Parathyroid adenoma (tissue), 2 donors: ENCODE measurements around the gene MDGA2.

Experiments used
- H2AFZ ChIP-seq: fragments of 300-600 bp; sonication (generic); one replicate; pipeline ENCODE4 v1.7.0; 2017; ENCODE audit warnings: antibody characterized with exemption, mild to moderate bottlenecking
- H3K27ac ChIP-seq: fragments of 300-600 bp; sonication (generic); one replicate; pipeline ENCODE4 v1.7.0; 2017
- H3K27me3 ChIP-seq: fragments of 300-600 bp; sonication (generic); one replicate; pipeline ENCODE4 v1.7.0; 2017; ENCODE audit warnings: low read length; ENCODE audit not compliant: control insufficient read depth, insufficient read depth
- H3K36me3 ChIP-seq: fragments of 300-600 bp; sonication (generic); one replicate; pipeline ENCODE4 v1.7.0; 2017; ENCODE audit warnings: low read length; ENCODE audit not compliant: control insufficient read depth, insufficient read depth
- H3K4me1 ChIP-seq: fragments of 300-600 bp; sonication (generic); one replicate; pipeline ENCODE4 v1.7.0; 2017; ENCODE audit warnings: control low read depth
- H3K4me2 ChIP-seq: fragments of 300-600 bp; sonication (generic); one replicate; pipeline ENCODE4 v1.7.0; 2017; ENCODE audit warnings: low read length
- H3K4me3 ChIP-seq: fragments of 300-600 bp; sonication (generic); one replicate; pipeline ENCODE4 v1.7.0; 2017; ENCODE audit warnings: low read depth, low read length
- H3K79me2 ChIP-seq: fragments of 300-600 bp; sonication (generic); one replicate; pipeline ENCODE4 v1.7.0; 2017; ENCODE audit warnings: control low read depth
- H3K9ac ChIP-seq: fragments of 300-600 bp; sonication (generic); one replicate; pipeline ENCODE4 v1.7.0; 2017; ENCODE audit warnings: mild to moderate bottlenecking
- H3K9me3 ChIP-seq: fragments of 300-600 bp; sonication (generic); one replicate; pipeline ENCODE4 v1.7.0; 2017; ENCODE audit warnings: low read length; ENCODE audit not compliant: control insufficient read depth
- CTCF ChIP-seq: fragments of 300-600 bp; sonication (generic); IDR thresholded peaks from one replicate; pipeline ENCODE4 v1.7.0; 2017; ENCODE audit warnings: antibody characterized with exemption, mild to moderate bottlenecking
- donor health status: primary hyperparathyroidism.

MDGA2 gene

GRCh38 chr14:47332939-47333338 lies 342.5 kb downstream of the MDGA2 start:
- Histone ChIP-seq H3K4me3 (no peak overlapping the region), H3K79me2 (no peaks in the 10 kb centered on the region), H3K9me3 (no peaks in the 10 kb centered on the region), H2AFZ (no peak overlapping the region), H3K27me3 (no peaks in the 10 kb centered on the region), H3K4me1 (no peaks in the 10 kb centered on the region), H3K9ac (no peak overlapping the region), H3K27ac (no peak overlapping the region), H3K36me3 (no peaks in the 10 kb centered on the region), H3K4me2 (no peak overlapping the region)
- no peak for TF ChIP-seq CTCF

GRCh38 chr14:47332106-47332505 lies 343.3 kb downstream of the MDGA2 start:
- Histone ChIP-seq H3K36me3 (no peaks in the 10 kb centered on the region), H3K9ac (no peak overlapping the region), H3K9me3 (no peaks in the 10 kb centered on the region), H2AFZ (no peak overlapping the region), H3K79me2 (no peaks in the 10 kb centered on the region), H3K27ac (no peak overlapping the region), H3K4me2 (no peak overlapping the region), H3K27me3 (no peaks in the 10 kb centered on the region), H3K4me1 (no peaks in the 10 kb centered on the region), H3K4me3 (no peak overlapping the region)
- no peak for TF ChIP-seq CTCF

- no peak overlapping the region for H3K9ac ChIP-seq
- no peaks in the 10 kb centered on the region for H3K79me2 ChIP-seq
- H2AFZ ChIP-seq, result no peak overlapping the region
- no peaks in the 10 kb centered on the region for H3K27me3 ChIP-seq
- no peak overlapping the region for H3K4me3 ChIP-seq
- H3K4me1 ChIP-seq, result no peaks in the 10 kb centered on the region
- no peaks in the 10 kb centered on the region for H3K36me3 ChIP-seq
- no peaks in the 10 kb centered on the region for H3K9me3 ChIP-seq
- no peak overlapping the region for H3K4me2 ChIP-seq
- H3K27ac ChIP-seq, result no peak overlapping the region
- no peak for TF ChIP-seq CTCF
Observed at GRCh38 chr14:47328376-47328775, 347.0 kb downstream of the MDGA2 start.

- H3K79me2 ChIP-seq, result no peaks in the 10 kb centered on the region
- H3K27ac ChIP-seq, result no peak overlapping the region
- no peaks in the 10 kb centered on the region for H3K36me3 ChIP-seq
- no peak overlapping the region for H2AFZ ChIP-seq
- no peak overlapping the region for H3K4me3 ChIP-seq
- TF ChIP-seq CTCF, result no peak
- H3K9me3 ChIP-seq, result no peaks in the 10 kb centered on the region
- no peaks in the 10 kb centered on the region for H3K4me1 ChIP-seq
- no peaks in the 10 kb centered on the region for H3K27me3 ChIP-seq
- no peak overlapping the region for H3K4me2 ChIP-seq
- H3K9ac ChIP-seq, result no peak overlapping the region
Observed at GRCh38 chr14:47327336-47327735, 348.1 kb downstream of the MDGA2 start.

GRCh38 chr14:47322751-47323150 lies 352.7 kb downstream of the MDGA2 start:
- Histone ChIP-seq H3K79me2 (no peaks in the 10 kb centered on the region), H2AFZ (no peak overlapping the region), H3K4me1 (no peaks in the 10 kb centered on the region), H3K9me3 (no peaks in the 10 kb centered on the region), H3K36me3 (no peaks in the 10 kb centered on the region), H3K27me3 (no peaks in the 10 kb centered on the region), H3K4me3 (no peak overlapping the region), H3K9ac (no peak overlapping the region), H3K27ac (no peak overlapping the region), H3K4me2 (no peak overlapping the region)
- no peak for TF ChIP-seq CTCF
